Choroid plexus epithelial cell (primary cell): Measurements from ENCODE around the gene CREBL2.
"Not testable (repeated sequence)": the region's sequence is repeated elsewhere in the genome, so short reads cannot be mapped to it uniquely, and the experiment has no call there.

Source experiments
- DNase-seq: peaks from one replicate; pipeline ENCODE4 v3.0.0-alpha.2; 2010; ENCODE audit warnings: low read depth
- H3K4me3 ChIP-seq: 2 replicates; pipeline ENCODE4 v1.5.1; 2011; ENCODE audit warnings: low read depth, mild to moderate bottlenecking, control low read depth, low read length, moderate library complexity
- TF ChIP-seq, protein P1 (sequence below): conservative IDR thresholded peaks from 2 replicates; pipeline ENCODE4 v1.5.1; 2011; ENCODE audit warnings: low read depth, mild to moderate bottlenecking, control low read depth, inconsistent platforms, low read length, moderate library complexity

Gene CREBL2

DNA sequence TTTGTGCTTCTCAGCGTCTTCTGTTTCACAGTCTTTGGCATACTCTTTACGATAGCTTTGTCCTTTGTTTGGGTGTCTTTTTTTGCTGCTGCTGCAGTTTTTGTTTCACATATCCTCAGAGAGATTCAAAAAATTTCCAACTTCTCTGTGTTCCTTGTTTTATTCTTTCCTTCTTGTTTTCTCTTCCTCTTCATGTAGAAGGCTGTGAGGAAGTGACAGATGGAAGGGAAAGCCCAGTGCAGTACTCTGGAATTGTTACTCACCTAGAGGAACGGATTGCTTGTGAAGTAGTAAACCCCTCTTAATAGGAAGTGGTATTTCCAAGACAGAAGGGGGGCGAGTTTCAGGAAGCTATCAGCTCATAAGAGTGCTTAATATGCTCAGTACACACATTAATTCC lies 1.7 kb downstream of the CREBL2 start:
- peak overlapping the region; percentile 8 for H3K4me3 ChIP-seq
- DNase-seq, result no peak
- TF ChIP-seq, protein P1, sequence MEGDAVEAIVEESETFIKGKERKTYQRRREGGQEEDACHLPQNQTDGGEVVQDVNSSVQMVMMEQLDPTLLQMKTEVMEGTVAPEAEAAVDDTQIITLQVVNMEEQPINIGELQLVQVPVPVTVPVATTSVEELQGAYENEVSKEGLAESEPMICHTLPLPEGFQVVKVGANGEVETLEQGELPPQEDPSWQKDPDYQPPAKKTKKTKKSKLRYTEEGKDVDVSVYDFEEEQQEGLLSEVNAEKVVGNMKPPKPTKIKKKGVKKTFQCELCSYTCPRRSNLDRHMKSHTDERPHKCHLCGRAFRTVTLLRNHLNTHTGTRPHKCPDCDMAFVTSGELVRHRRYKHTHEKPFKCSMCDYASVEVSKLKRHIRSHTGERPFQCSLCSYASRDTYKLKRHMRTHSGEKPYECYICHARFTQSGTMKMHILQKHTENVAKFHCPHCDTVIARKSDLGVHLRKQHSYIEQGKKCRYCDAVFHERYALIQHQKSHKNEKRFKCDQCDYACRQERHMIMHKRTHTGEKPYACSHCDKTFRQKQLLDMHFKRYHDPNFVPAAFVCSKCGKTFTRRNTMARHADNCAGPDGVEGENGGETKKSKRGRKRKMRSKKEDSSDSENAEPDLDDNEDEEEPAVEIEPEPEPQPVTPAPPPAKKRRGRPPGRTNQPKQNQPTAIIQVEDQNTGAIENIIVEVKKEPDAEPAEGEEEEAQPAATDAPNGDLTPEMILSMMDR, result no peak

- no peak overlapping the region for H3K4me3 ChIP-seq
- DNase-seq, result no peak
- TF ChIP-seq, protein P1, result no peak
Measured at GRCh38 chr12:12614342-12614741, 2.7 kb downstream of the CREBL2 start.

- no peak overlapping the region for H3K4me3 ChIP-seq
- TF ChIP-seq, protein P1, result no peak
- no peak for DNase-seq
Measured at GRCh38 chr12:12616512-12617310, 5.0 kb downstream of the CREBL2 start.

DNA sequence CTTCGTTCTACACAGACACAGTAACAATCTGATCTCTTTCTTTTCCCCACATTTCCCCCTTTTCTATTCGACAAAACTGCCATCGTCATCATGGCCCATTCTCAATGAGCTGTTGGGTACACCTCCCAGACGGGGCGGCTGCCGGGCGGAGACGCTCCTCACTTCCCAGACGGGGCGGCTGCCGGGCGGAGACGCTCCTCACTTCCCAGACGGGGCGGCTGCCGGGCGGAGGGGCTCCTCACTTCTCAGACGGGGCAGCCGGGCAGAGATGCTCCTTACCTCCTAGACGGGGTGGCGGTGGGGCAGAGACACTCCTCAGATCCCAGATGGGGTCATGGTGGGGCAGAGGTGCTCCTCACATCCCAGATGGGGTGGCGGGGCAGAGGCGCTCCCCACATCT lies 6.4 kb downstream of the CREBL2 start:
- DNase-seq, H3K4me3 ChIP-seq: not testable (repeated sequence)

DNA sequence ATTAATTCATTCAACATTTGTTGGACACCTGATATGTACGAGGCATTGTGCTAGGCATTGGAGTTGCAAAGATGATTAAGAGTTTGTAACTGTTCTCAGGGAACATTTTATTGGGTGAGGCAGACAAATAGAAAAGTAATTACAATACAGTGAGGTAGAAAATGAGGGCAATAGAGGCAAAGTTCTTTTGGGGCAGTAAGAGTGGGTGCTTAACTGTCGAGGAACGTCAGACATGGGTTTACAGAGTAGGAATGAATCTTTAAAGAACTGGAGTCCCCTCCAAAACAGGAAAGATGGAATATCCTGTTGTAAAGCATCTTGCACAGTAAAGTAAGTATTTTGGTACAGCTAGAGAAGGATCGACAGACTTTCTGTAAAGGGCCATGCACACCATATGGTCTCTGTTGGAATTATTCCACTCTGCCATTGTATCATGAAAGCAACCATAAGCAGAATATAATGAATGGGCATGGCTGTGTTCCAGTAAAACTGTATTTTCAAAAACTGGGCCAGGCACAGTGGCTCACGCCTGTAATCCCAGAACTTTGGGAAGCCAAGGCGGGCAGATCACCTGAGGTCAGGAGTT lies 9.1 kb downstream of the CREBL2 start:
- TF ChIP-seq, protein P1, result no peak
- DNase-seq, result no peak
- no peak overlapping the region for H3K4me3 ChIP-seq

- no peak for DNase-seq
- no peak overlapping the region for H3K4me3 ChIP-seq
- TF ChIP-seq, protein P1, result no peak
Measured at GRCh38 chr12:12622418-12622817, 10.7 kb downstream of the CREBL2 start.

GRCh38 chr12:12624498-12624992 lies 12.9 kb downstream of the CREBL2 start:
- no peak for DNase-seq
- H3K4me3 ChIP-seq, result no peak overlapping the region
- TF ChIP-seq, protein P1, result no peak
